Activated naive CD4-positive, alpha-beta T cell treated with anti-CD3 and anti-CD28 coated beads, Interleukin-2, amount 50 U/mL, for 72 hours (primary cell): Measurements from ENCODE around the gene FHIT. TPM values are rescaled to one million over a fixed set of nuclear protein-coding genes. Genes with fewer than 3 reads are reported as not detected.
"Not testable (repeated sequence)": the region's sequence is repeated elsewhere in the genome, so short reads cannot be mapped to it uniquely, and the experiment has no call there.

Experiments used
- ATAC-seq, 2 donors: fragments of 150-1000 bp; cut with Tn5 transposase; 2 replicates each; pipeline ENCODE4 v1.10.0; 2021; ENCODE audit warnings: mild to moderate bottlenecking in 2 of 2, moderate library complexity in 2 of 2
- DNase-seq, 2 donors: peaks; one replicate each; pipeline ENCODE4 v3.0.0; 2021 to 2022; ENCODE audit warnings: low spot score in 2 of 2
- H3K27ac Mint-ChIP-seq, 2 donors: one replicate each; pipeline ENCODE4 v1.8.0; 2022; ENCODE audit warnings: mild to moderate bottlenecking in 2 of 2, mixed read lengths in 2 of 2
- H3K36me3 Mint-ChIP-seq, 2 donors: one replicate each; pipeline ENCODE4 v1.8.0; 2022; ENCODE audit warnings: mixed read lengths in 2 of 2
- H3K9me3 Mint-ChIP-seq, 2 donors: one replicate each; pipeline ENCODE4 v1.8.0; 2022; ENCODE audit warnings: mixed read lengths in 2 of 2
- total RNA-seq, 2 donors: library from RNA; stranded (reverse); gene quantifications; one replicate each; pipeline ENCODE4 v1.2.3, GENCODE V29; 2022

The FHIT gene
- total RNA-seq, 2 donors from 2014 or later: 21.3 to 37.0 TPM

GRCh38 chr3:60539394-60539793 lies 711.9 kb downstream of the FHIT start:
- not testable (repeated sequence) for H3K27ac Mint-ChIP-seq, H3K36me3 Mint-ChIP-seq, H3K9me3 Mint-ChIP-seq, ATAC-seq, DNase-seq

GRCh38 chr3:60536420-60536819 lies 714.8 kb downstream of the FHIT start:
- no peak for ATAC-seq
- no peak for DNase-seq
- no peaks in the 10 kb centered on the region for H3K36me3 Mint-ChIP-seq
- no peak overlapping the region for H3K27ac Mint-ChIP-seq
- H3K9me3 Mint-ChIP-seq: peaks cover 0 to 6% of the 10 kb centered on the region in 2 donors

GRCh38 chr3:60531759-60532158 lies 719.5 kb downstream of the FHIT start:
- DNase-seq (no peak), ATAC-seq (no peak)
- H3K27ac Mint-ChIP-seq: no peak overlapping the region
- no peaks in the 10 kb centered on the region for H3K36me3 Mint-ChIP-seq
- no peaks in the 10 kb centered on the region for H3K9me3 Mint-ChIP-seq

- no peaks in the 10 kb centered on the region for H3K9me3 Mint-ChIP-seq
- H3K36me3 Mint-ChIP-seq: no peaks in the 10 kb centered on the region
- no peak overlapping the region for H3K27ac Mint-ChIP-seq
- DNase-seq (no peak), ATAC-seq (no peak)
Observed at GRCh38 chr3:60528651-60529050, 722.6 kb downstream of the FHIT start.

GRCh38 chr3:60523536-60523935 lies 727.7 kb downstream of the FHIT start:
- H3K36me3 Mint-ChIP-seq: peaks cover 0 to 6% of the 10 kb centered on the region in 2 donors
- no peak for DNase-seq
- H3K27ac Mint-ChIP-seq: no peak overlapping the region
- H3K9me3 Mint-ChIP-seq: peaks cover 0 to 9% of the 10 kb centered on the region in 2 donors
- no peak for ATAC-seq

- Mint-ChIP-seq H3K27ac (no peak overlapping the region), H3K36me3 (peaks cover 0 to 6% of the 10 kb centered on the region in 2 donors), H3K9me3 (peaks cover 0 to 6% of the 10 kb centered on the region in 2 donors)
- DNase-seq (no peak), ATAC-seq (no peak)
Observed at GRCh38 chr3:60517134-60517533, 734.1 kb downstream of the FHIT start.

GRCh38 chr3:60514866-60515265 lies 736.4 kb downstream of the FHIT start:
- ATAC-seq: no peak
- no peaks in the 10 kb centered on the region for H3K9me3 Mint-ChIP-seq
- no peak for DNase-seq
- peak overlapping the region in 1 of 2 donors; percentile 10 for H3K27ac Mint-ChIP-seq
- no peaks in the 10 kb centered on the region for H3K36me3 Mint-ChIP-seq

GRCh38 chr3:60514085-60514649 lies 737.1 kb downstream of the FHIT start:
- Mint-ChIP-seq H3K36me3 (no peaks in the 10 kb centered on the region), H3K9me3 (no peaks in the 10 kb centered on the region), H3K27ac (no peak overlapping the region)
- no peak for DNase-seq
- ATAC-seq: no peak

GRCh38 chr3:60513241-60513640 lies 738.0 kb downstream of the FHIT start:
- Mint-ChIP-seq H3K27ac (no peak overlapping the region), H3K9me3 (peaks cover 0 to 4% of the 10 kb centered on the region in 2 donors), H3K36me3 (no peaks in the 10 kb centered on the region)
- no peak for ATAC-seq
- no peak for DNase-seq

GRCh38 chr3:60512506-60512905 lies 738.7 kb downstream of the FHIT start:
- ATAC-seq: no peak
- H3K9me3 Mint-ChIP-seq: peaks cover 0 to 10% of the 10 kb centered on the region in 2 donors
- no peak overlapping the region for H3K27ac Mint-ChIP-seq
- DNase-seq: no peak
- H3K36me3 Mint-ChIP-seq: no peaks in the 10 kb centered on the region

- no peak for ATAC-seq
- Mint-ChIP-seq H3K27ac (no peak overlapping the region), H3K36me3 (no peaks in the 10 kb centered on the region), H3K9me3 (peaks cover 0 to 10% of the 10 kb centered on the region in 2 donors)
- DNase-seq: no peak
Observed at GRCh38 chr3:60509471-60509870, 741.8 kb downstream of the FHIT start.

- Mint-ChIP-seq H3K9me3 (peaks cover 3 to 10% of the 10 kb centered on the region in 2 donors), H3K36me3 (peaks cover 0 to 4% of the 10 kb centered on the region in 2 donors), H3K27ac (no peak overlapping the region)
- no peak for ATAC-seq
- DNase-seq: no peak
Observed at GRCh38 chr3:60504827-60505457, 746.3 kb downstream of the FHIT start.

- no peak for DNase-seq
- Mint-ChIP-seq H3K36me3 (peaks cover 0 to 4% of the 10 kb centered on the region in 2 donors), H3K9me3 (peaks cover 0 to 3% of the 10 kb centered on the region in 2 donors), H3K27ac (no peak overlapping the region)
- ATAC-seq: no peak
Observed at GRCh38 chr3:60501314-60501713, 749.9 kb downstream of the FHIT start.

- Mint-ChIP-seq H3K9me3 (peaks cover 0 to 3% of the 10 kb centered on the region in 2 donors), H3K27ac (no peak overlapping the region), H3K36me3 (peaks cover 0 to 9% of the 10 kb centered on the region in 2 donors)
- no peak for ATAC-seq
- DNase-seq: no peak
Observed at GRCh38 chr3:60497902-60498301, 753.4 kb downstream of the FHIT start.

- no peak for ATAC-seq
- Mint-ChIP-seq H3K9me3 (no peaks in the 10 kb centered on the region), H3K27ac (no peak overlapping the region), H3K36me3 (peaks cover 0 to 5% of the 10 kb centered on the region in 2 donors)
- DNase-seq: no peak
Observed at GRCh38 chr3:60490992-60491391, 760.3 kb downstream of the FHIT start.

- Mint-ChIP-seq H3K36me3 (peaks cover 1 to 8% of the 10 kb centered on the region in 2 donors), H3K27ac (no peak overlapping the region)
Observed at GRCh38 chr3:60475096-60475495, 776.2 kb downstream of the FHIT start.

GRCh38 chr3:60469481-60469880 lies 781.8 kb downstream of the FHIT start:
- H3K36me3 Mint-ChIP-seq: peaks cover 14 to 27% of the 10 kb centered on the region in 2 donors
- no peak for ATAC-seq
- DNase-seq: no peak
- H3K9me3 Mint-ChIP-seq: peaks cover 24 to 25% of the 10 kb centered on the region in 2 donors
- no peak overlapping the region for H3K27ac Mint-ChIP-seq

More at GRCh38 chr3:60475096-60475495, 776.2 kb downstream of the FHIT start:
- DNase-seq (no peak), ATAC-seq (no peak)
- H3K9me3 Mint-ChIP-seq: peaks cover 4 to 5% of the 10 kb centered on the region in 2 donors

- no peak for ATAC-seq
- peaks cover 12 to 18% of the 10 kb centered on the region in 2 donors for H3K9me3 Mint-ChIP-seq
- no peak for DNase-seq
- no peak overlapping the region for H3K27ac Mint-ChIP-seq
- peaks cover 0 to 6% of the 10 kb centered on the region in 2 donors for H3K36me3 Mint-ChIP-seq
Observed at GRCh38 chr3:60463685-60464084, 787.6 kb downstream of the FHIT start.
